ENCODE results near the gene B4GALT2. TPM values are rescaled to one million over a fixed set of nuclear protein-coding genes. Genes with fewer than 3 reads are reported as not detected.

B4GALT2 gene
- total RNA-seq, 1 donor: 99.5 TPM

DNA sequence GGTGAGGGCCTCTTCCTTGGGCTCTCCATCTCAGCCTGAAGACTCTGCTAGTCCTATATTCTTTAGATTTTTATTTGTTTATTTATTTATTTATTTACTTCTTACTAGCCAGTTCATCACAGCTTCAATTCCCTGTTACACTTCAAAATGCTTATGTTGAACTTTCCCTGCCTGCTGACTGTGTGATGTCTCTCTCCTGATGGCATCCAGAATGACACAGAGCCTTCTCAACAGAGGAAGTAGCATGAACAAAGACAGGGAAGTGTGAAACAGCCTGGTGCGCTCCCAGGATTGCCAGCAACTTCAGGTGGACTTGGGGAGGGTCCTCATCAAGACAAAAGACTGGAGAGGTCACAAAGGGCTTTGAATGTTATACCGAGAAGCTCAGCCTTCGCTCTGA lies 36.6 kb upstream of the B4GALT2 start:
- H3K79me2 ChIP-seq (ENCODE audit: insufficient read depth, low read length): peaks cover 6% of the 10 kb centered on the region
- H3K4me1 ChIP-seq (ENCODE audit: insufficient read depth, low read length): peaks cover 12% of the 10 kb centered on the region
- H3K27me3 ChIP-seq (ENCODE audit: insufficient read depth, low read length): no peaks in the 10 kb centered on the region
- no peak overlapping the region for H3K4me3 ChIP-seq (ENCODE audit: insufficient read depth, low read length)
- no peak overlapping the region for H3K27ac ChIP-seq (ENCODE audit: low read depth, low read length)
- H3K36me3 ChIP-seq (ENCODE audit: insufficient read depth, low read length): no peaks in the 10 kb centered on the region
- DNase-seq (ENCODE audit: insufficient read length, low spot score, missing footprints): no peak
- H3K9me3 ChIP-seq (ENCODE audit: low read depth, low read length): no peaks in the 10 kb centered on the region
- H4K20me1 ChIP-seq (ENCODE audit: insufficient read depth, low read length): no peaks in the 10 kb centered on the region
- TF ChIP-seq, protein P1, sequence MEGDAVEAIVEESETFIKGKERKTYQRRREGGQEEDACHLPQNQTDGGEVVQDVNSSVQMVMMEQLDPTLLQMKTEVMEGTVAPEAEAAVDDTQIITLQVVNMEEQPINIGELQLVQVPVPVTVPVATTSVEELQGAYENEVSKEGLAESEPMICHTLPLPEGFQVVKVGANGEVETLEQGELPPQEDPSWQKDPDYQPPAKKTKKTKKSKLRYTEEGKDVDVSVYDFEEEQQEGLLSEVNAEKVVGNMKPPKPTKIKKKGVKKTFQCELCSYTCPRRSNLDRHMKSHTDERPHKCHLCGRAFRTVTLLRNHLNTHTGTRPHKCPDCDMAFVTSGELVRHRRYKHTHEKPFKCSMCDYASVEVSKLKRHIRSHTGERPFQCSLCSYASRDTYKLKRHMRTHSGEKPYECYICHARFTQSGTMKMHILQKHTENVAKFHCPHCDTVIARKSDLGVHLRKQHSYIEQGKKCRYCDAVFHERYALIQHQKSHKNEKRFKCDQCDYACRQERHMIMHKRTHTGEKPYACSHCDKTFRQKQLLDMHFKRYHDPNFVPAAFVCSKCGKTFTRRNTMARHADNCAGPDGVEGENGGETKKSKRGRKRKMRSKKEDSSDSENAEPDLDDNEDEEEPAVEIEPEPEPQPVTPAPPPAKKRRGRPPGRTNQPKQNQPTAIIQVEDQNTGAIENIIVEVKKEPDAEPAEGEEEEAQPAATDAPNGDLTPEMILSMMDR (IDR thresholded peaks at IDR 0.05; ENCODE audit: extremely low read depth, low read depth, low read length): no peak
- H3K4me2 ChIP-seq (ENCODE audit: insufficient read depth, low read length): no peak overlapping the region
- H2AFZ ChIP-seq (ENCODE audit: low read length): no peak overlapping the region

DNA sequence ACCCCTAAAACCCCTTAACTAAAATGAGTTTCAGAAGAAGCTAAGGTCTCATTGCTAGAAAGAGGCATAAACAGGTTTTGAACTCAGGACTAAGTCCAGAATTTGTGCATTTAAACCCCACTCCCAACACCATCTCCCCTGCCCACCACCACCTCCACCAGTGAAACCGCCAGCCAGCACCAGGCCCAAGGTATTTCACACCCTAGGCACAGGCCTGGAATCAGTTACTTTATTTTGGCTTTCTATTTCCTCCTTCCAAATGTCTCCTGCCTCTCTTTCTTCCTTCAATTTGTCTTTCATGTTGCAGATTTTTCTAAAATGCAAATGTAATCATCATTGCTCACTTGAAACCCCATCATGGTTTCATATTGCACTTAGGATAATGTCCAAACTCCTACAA lies 34.1 kb upstream of the B4GALT2 start:
- H3K36me3 ChIP-seq (ENCODE audit: insufficient read depth, low read length): peaks cover 2% of the 10 kb centered on the region
- H3K4me1 ChIP-seq (ENCODE audit: insufficient read depth, low read length): peaks cover 23% of the 10 kb centered on the region
- no peak for DNase-seq (ENCODE audit: insufficient read length, low spot score, missing footprints)
- H2AFZ ChIP-seq (ENCODE audit: low read length): no peak overlapping the region
- H3K4me3 ChIP-seq (ENCODE audit: insufficient read depth, low read length): no peak overlapping the region
- peaks cover 29% of the 10 kb centered on the region for H3K79me2 ChIP-seq (ENCODE audit: insufficient read depth, low read length)
- no peak overlapping the region for H3K27ac ChIP-seq (ENCODE audit: low read depth, low read length)
- H3K4me2 ChIP-seq (ENCODE audit: insufficient read depth, low read length): no peak overlapping the region
- TF ChIP-seq, protein P1 (IDR thresholded peaks at IDR 0.05; ENCODE audit: extremely low read depth, low read depth, low read length): no peak
- peaks cover 19% of the 10 kb centered on the region for H4K20me1 ChIP-seq (ENCODE audit: insufficient read depth, low read length)
- no peaks in the 10 kb centered on the region for H3K27me3 ChIP-seq (ENCODE audit: insufficient read depth, low read length)
- no peaks in the 10 kb centered on the region for H3K9me3 ChIP-seq (ENCODE audit: low read depth, low read length)

DNA sequence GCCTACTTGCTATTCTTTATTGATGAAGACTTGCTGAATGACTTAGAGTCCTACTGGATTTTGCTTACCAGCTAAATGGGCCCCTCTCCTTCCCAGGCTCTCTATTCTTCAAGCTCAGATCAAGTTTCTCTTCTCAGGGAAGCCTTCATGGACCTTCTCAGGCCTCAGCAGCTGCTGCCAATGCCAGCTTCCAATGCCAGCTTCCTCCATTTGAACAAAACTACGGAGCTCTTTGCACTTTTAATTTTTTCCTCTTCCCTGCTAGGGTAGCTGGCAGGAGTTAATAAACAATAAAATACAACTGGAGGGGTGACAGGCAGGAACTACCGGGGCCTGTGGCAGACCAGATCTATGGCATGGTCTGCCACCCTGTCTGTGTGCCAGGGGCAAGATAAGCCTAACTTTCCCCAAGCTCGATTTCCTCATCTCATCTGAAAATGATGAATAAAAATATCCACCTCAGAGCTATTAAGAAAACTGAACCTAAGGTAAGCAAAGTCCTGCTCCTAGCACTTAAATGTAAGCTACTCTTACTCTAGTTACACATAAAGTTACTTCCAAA lies 33.3 kb upstream of the B4GALT2 start:
- peak; percentile 56 for DNase-seq (ENCODE audit: insufficient read length, low spot score, missing footprints)
- H3K79me2 ChIP-seq (ENCODE audit: insufficient read depth, low read length): peaks cover 37% of the 10 kb centered on the region
- peaks cover 23% of the 10 kb centered on the region for H3K4me1 ChIP-seq (ENCODE audit: insufficient read depth, low read length)
- H3K4me3 ChIP-seq (ENCODE audit: insufficient read depth, low read length): peak overlapping the region; percentile 96
- TF ChIP-seq, protein P1 (IDR thresholded peaks at IDR 0.05; ENCODE audit: extremely low read depth, low read depth, low read length): no peak
- no peaks in the 10 kb centered on the region for H3K27me3 ChIP-seq (ENCODE audit: insufficient read depth, low read length)
- H3K36me3 ChIP-seq (ENCODE audit: insufficient read depth, low read length): peaks cover 11% of the 10 kb centered on the region
- peak overlapping the region; percentile 98 for H2AFZ ChIP-seq (ENCODE audit: low read length)
- peak overlapping the region; percentile 96 for H3K4me2 ChIP-seq (ENCODE audit: insufficient read depth, low read length)
- peak overlapping the region; percentile 97 for H3K27ac ChIP-seq (ENCODE audit: low read depth, low read length)
- H3K9me3 ChIP-seq (ENCODE audit: low read depth, low read length): no peaks in the 10 kb centered on the region
- peaks cover 23% of the 10 kb centered on the region for H4K20me1 ChIP-seq (ENCODE audit: insufficient read depth, low read length)

DNA sequence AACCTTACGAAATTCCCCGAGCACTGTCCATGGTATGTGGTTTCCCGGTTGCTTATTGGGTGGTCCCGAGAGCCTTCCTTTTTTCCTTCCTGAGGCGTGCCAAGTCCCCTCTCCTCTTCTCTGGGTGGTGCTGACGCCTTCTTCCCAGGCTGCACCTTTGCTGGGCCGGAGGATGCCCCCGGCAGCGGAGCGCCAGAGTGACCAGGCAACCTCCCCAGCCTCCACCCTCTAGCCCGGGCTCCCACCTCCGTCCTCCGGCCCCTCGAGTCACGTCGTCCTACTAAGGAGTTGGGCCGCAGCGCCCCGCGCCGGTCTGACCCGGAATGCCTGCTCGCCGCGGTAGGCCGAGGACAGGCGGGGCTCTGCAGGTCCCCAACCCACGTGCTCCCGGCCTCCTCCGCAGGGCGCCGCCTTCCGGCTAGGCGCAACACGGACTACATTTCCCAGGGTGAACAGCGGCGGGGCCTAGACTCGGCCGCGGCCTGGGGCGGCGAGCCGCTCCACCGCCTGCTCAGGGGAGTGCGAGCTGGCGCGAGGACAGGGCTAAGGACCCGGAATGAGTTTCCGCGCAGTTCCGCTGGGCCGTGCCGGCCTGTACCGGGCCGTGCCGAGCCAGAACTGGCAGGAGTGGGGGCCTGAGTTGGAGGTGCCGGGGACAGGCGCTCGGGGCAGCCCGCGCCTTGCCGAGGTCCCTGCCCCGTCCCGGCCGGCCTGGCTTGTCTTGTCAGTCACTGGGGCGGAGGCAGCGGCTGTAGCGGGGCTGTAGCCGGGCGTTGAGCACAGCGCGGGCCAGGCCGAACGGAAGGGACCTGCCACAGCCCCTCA lies 32.6 kb upstream of the B4GALT2 start, which contains the start of gene IPO13:
IPO13 (plus strand) TSS at position 715 of the 825 bp plus-strand sequence. CDS start 651 bp downstream, outside the sequence.
- Histone ChIP-seq H3K9me3 (ENCODE audit: low read depth, low read length) (no peaks in the 10 kb centered on the region), H3K4me3 (ENCODE audit: insufficient read depth, low read length) (peak within 1 kb of the TSS; percentile 96), H3K27me3 (ENCODE audit: insufficient read depth, low read length) (no peaks in the 10 kb centered on the region), H3K4me1 (ENCODE audit: insufficient read depth, low read length) (peaks cover 23% of the 10 kb centered on the region), H3K4me2 (ENCODE audit: insufficient read depth, low read length) (peak within 1 kb of the TSS; percentile 96), H3K79me2 (ENCODE audit: insufficient read depth, low read length) (peaks cover 43% of the 10 kb centered on the region), H3K36me3 (ENCODE audit: insufficient read depth, low read length) (peaks cover 11% of the 10 kb centered on the region), H4K20me1 (ENCODE audit: insufficient read depth, low read length) (peaks cover 23% of the 10 kb centered on the region), H2AFZ (ENCODE audit: low read length) (peak within 1 kb of the TSS; percentile 98), H3K27ac (ENCODE audit: low read depth, low read length) (peak within 1 kb of the TSS; percentile 97)
- peak; percentile 100 for DNase-seq (ENCODE audit: insufficient read length, low spot score, missing footprints)
- TF ChIP-seq, protein P1 (IDR thresholded peaks at IDR 0.05; ENCODE audit: extremely low read depth, low read depth, low read length): peak; percentile 50
